HFFc6 (cell line): ENCODE results near the gene SLC34A1. TPM values are rescaled to one million over a fixed set of nuclear protein-coding genes. Genes with fewer than 3 reads are reported as not detected.
A peak's percentile ranks its signal among the peaks of the same experiment; 100 is the strongest.

ENCODE experiments used
- DNase-seq: peaks from one replicate; pipeline ENCODE4 v3.0.0-alpha.2; 2018
- H3K27ac Mint-ChIP-seq: 2 replicates; pipeline ENCODE4 v1.8.0; 2020; ENCODE audit warnings: mild to moderate bottlenecking, mixed read lengths
- H3K27me3 Mint-ChIP-seq: 2 replicates; pipeline ENCODE4 v1.8.0; 2021; ENCODE audit warnings: mild to moderate bottlenecking, moderate library complexity, mixed read lengths; ENCODE audit not compliant: insufficient read depth
- H3K36me3 Mint-ChIP-seq: 2 replicates; pipeline ENCODE4 v1.8.0; 2021; ENCODE audit warnings: low read depth, mixed read lengths
- H3K4me1 Mint-ChIP-seq: 2 replicates; pipeline ENCODE4 v1.8.0; 2020; ENCODE audit warnings: low read depth, mixed read lengths
- H3K4me3 Mint-ChIP-seq: 2 replicates; pipeline ENCODE4 v1.8.0; 2020; ENCODE audit warnings: mild to moderate bottlenecking, moderate library complexity, mixed read lengths
- H3K9me3 Mint-ChIP-seq: 2 replicates; pipeline ENCODE4 v1.8.0; 2020; ENCODE audit warnings: mild to moderate bottlenecking, mixed read lengths
- total RNA-seq, 6 experiments: library from RNA; stranded (reverse); fragmentation: NEBNext Ultra II Directional; extraction: Animal tissue kit (Norgen Biotek cat#: 25700); gene quantifications; 2 replicates in 1 of 6; 3 replicates in 5 of 6; pipeline ENCODE4 v1.2.3, GENCODE V29; 2021
- TF ChIP-seq, protein P1 (sequence below): fragments of 200-600 bp; sonication (generic); IDR thresholded peaks from 2 replicates; pipeline ENCODE4 v1.5.0; 2021; ENCODE audit warnings: antibody characterized with exemption, mild to moderate bottlenecking

Gene SLC34A1
- total RNA-seq, 6 experiments from 2014 or later, result not detected

DNA sequence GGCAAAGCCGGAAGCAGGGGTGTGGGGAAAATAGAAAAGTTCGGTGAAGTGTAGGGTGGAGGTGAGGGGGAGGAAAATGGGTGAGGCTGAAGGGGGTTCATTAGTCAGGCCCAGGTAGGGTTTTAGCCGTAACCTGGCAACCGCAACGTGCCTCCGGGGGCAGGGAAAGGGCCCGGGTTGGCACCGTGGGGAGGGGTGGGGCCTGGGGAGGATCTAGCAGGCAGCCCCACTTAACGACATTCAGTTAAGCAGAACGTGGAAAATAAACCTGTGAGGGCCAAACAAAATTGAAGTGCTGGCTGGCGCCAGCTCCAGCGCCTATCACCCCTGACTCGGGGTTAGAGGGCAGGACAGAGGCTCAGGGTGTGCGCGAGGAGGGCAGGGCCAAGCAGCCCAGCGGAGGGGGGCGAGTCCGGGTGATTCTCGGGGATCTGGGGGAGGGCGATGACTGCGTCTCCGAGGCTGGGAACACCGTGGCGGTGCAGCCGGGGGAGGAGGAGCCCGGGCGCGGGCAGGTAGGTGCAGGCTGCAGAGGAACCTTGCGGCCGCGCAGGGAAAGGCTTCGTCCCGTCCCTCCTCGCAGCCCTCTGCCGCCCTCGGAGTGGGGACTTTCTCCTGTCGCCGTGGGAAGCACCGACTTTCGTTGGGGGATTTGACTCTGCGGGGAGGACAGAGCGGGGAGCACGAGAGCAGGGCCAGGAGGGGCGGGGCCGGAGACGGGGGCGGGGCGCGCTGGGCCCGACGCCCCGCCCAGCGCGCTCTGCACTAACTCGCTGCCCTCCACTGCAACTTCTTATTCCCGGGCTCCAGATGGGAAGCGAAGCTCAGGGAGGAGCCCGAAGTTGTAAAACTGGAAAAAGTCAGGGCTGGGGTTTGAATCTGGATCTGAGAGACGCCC is 21.4 kb upstream of the SLC34A1 start:
- TF ChIP-seq, protein P1, sequence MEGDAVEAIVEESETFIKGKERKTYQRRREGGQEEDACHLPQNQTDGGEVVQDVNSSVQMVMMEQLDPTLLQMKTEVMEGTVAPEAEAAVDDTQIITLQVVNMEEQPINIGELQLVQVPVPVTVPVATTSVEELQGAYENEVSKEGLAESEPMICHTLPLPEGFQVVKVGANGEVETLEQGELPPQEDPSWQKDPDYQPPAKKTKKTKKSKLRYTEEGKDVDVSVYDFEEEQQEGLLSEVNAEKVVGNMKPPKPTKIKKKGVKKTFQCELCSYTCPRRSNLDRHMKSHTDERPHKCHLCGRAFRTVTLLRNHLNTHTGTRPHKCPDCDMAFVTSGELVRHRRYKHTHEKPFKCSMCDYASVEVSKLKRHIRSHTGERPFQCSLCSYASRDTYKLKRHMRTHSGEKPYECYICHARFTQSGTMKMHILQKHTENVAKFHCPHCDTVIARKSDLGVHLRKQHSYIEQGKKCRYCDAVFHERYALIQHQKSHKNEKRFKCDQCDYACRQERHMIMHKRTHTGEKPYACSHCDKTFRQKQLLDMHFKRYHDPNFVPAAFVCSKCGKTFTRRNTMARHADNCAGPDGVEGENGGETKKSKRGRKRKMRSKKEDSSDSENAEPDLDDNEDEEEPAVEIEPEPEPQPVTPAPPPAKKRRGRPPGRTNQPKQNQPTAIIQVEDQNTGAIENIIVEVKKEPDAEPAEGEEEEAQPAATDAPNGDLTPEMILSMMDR, result no peak
- no peak for DNase-seq
- Mint-ChIP-seq H3K36me3 (no peaks in the 10 kb centered on the region), H3K4me3 (peak overlapping the region; percentile 74), H3K4me1 (peaks cover 17% of the 10 kb centered on the region), H3K27me3 (peaks cover 17% of the 10 kb centered on the region), H3K27ac (no peak overlapping the region), H3K9me3 (no peaks in the 10 kb centered on the region)

DNA sequence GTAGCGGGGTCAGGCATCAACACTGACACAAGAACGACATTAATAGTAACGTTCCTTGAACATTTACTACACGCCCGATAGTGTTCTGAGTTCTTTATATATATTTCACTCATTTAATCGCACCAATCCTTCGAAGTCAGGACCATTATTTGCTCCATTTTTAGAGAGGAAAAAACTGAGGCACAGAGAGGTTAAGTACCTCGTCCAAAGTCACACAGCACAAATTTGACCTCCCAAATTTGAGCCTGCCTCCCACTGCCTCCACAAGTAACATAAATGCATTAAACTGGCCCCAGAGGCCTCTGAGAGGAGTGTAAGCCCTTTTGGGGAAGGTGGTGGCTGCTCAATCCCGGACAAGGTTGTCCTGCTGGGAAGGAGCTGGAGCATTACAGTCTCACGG is 20.7 kb upstream of the SLC34A1 start:
- DNase-seq, result no peak

DNA sequence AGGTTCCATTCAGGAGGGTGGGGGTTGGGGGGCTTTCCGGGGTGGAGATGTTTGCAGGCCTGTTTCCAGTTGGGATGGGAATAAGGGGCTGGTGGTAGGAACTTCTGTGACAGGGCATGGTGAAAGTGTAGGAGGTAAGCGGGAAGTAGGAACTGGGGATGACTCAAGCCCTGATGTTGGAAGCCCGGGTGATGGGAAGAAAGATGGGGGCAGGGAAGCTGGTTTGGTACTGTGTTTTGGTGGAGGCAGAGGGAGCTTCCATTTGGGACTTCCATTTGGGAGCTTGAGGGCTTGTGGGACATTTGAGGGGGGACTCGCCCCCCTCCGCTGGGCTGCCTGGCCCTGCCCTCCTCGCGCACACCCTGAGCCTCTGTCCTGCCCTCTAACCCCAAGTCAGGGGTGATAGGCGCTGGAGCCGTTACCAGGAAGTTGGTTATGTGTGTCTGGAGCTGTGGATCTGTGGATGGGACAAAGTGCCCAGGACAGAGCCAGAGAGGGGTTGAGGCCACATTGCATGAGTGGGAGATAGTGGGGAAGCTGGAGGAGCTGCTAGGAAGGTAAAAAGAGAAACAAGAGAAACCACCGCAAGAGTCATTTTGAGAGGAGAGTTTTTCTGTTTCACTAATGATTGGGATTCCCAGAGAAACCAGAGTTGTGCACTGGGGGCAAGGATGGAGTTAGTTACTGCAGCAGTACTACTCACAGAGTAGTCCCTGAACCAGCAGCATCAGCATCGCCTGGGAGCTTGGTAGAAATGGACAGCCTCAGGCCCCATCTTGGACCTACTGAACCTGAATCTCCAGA is 19.9 kb upstream of the SLC34A1 start:
- H3K4me1 Mint-ChIP-seq, result peaks cover 28% of the 10 kb centered on the region
- no peaks in the 10 kb centered on the region for H3K9me3 Mint-ChIP-seq
- H3K4me3 Mint-ChIP-seq, result no peak overlapping the region; the same call in 1 of the 2 replicates
- H3K27ac Mint-ChIP-seq, result 0 out of 2 replicates have a peak overlapping the region, but pooled peaks have one; percentile 11
- H3K27me3 Mint-ChIP-seq, result peaks cover 21% of the 10 kb centered on the region
- no peak for DNase-seq
- TF ChIP-seq, protein P1, result no peak
- H3K36me3 Mint-ChIP-seq, result no peaks in the 10 kb centered on the region; the same call in 1 of the 2 replicates

More for the DNA sequence above, 20.7 kb upstream of the SLC34A1 start:
- Mint-ChIP-seq H3K4me1 (peaks cover 22% of the 10 kb centered on the region), H3K27ac (no peak overlapping the region), H3K36me3 (no peaks in the 10 kb centered on the region), H3K4me3 (peak overlapping the region; percentile 74), H3K9me3 (no peaks in the 10 kb centered on the region), H3K27me3 (peaks cover 20% of the 10 kb centered on the region)
- TF ChIP-seq, protein P1, result no peak

DNA sequence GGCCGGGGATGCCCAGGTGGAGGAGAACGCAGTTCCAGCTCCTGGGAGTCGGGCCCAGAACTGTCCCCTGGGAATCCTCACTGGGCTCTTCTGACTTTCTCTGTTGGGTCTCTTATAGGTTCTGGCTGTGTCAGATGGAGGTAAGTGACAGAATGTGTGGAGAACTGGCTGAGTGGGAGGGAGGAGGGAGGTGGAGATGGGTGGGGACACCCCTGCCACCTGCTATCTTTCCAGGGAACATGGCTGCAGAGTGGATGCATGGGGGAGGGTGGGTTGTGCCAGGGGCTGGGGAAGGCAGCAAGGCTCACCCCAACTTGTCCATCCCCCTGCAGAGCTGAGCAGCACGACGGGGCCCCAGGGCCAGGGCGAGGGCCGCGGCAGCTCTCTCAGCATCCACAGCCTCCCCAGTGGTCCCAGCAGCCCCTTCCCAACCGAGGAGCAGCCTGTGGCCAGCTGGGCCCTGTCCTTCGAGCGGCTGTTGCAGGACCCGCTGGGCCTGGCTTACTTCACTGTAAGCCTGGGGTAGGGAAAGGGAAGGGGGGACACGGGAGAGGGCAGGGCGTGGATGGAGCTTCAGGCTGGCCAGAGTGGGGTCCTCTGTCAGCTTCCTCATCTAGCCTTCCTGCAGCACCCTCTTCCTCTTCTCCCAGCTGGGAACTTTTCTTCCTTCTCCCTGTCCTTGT is 18.2 kb upstream of the SLC34A1 start:
- no peaks in the 10 kb centered on the region for H3K9me3 Mint-ChIP-seq
- peak overlapping the region; percentile 89 for H3K27ac Mint-ChIP-seq
- TF ChIP-seq, protein P1, result no peak
- no peak for DNase-seq
- H3K4me1 Mint-ChIP-seq, result peaks cover 28% of the 10 kb centered on the region
- no peaks in the 10 kb centered on the region; the same call in 1 of the 2 replicates for H3K36me3 Mint-ChIP-seq
- peak overlapping the region; percentile 86 for H3K4me3 Mint-ChIP-seq
- H3K27me3 Mint-ChIP-seq, result peaks cover 9% of the 10 kb centered on the region
